Hindlimb muscle (tissue), 1 donor: ENCODE measurements around the gene FXYD4. TPM values are rescaled to one million over a fixed set of nuclear protein-coding genes. Genes with fewer than 3 reads are reported as not detected.
"Not testable (repeated sequence)": the region's sequence is repeated elsewhere in the genome, so short reads cannot be mapped to it uniquely, and the experiment has no call there.

Experiments used
- DNase-seq: peaks from one replicate; pipeline ENCODE4 v3.0.0-alpha.2; 2013
- polyA plus RNA-seq: library from polyadenylated mRNA; unstranded; fragments of 120-200 nt; gene quantifications from one replicate; pipeline ENCODE4 v1.2.1, GENCODE V29; 2013; ENCODE audit not compliant: insufficient read length

Gene FXYD4
- polyA plus RNA-seq, 1 donor = 1.1 TPM

GRCh38 chr10:43376828-43377423 lies 5.5 kb downstream of the FXYD4 start:
- no peak for DNase-seq

GRCh38 chr10:43377424-43377883 lies 6.0 kb downstream of the FXYD4 start:
- no peak for DNase-seq

- no peak for DNase-seq
Measured at GRCh38 chr10:43380610-43381222, 9.3 kb downstream of the FXYD4 start.

DNA sequence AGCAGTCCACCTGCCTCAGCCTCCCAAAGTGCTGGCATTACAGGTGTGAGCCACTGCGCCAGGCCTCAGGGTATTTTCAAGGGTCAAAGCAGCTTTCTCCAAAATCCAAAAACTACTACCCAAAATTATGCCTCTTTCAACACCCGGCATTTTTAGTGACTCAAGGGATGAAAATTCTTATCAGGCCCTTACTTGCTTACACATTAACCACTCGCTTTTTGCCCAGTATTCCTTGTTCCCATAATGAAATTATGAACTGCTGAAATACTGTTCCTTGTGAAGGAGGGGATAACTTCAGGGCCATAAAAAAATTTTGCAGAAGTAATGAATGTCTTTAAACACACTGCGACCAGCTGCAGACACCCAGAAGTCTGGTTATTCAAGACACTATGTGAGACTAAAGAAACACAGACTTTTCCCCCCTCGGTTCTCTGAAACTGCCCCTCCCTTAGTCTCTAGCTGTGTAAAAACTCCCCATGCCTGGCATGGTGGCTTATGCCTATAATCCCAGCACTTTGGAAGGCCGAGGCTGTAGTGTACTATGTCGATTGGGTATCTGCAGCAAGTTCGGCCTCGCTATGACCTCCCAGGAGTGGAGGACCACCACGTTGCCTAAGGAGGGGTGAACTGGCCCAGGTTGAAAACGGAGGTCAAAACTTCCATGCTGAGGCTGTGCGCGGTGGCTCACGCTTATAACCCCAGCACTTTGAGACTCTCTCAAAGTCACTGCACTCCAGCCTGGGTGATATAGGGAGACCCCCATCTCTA lies 12.0 kb downstream of the FXYD4 start:
- no peak for DNase-seq

DNA sequence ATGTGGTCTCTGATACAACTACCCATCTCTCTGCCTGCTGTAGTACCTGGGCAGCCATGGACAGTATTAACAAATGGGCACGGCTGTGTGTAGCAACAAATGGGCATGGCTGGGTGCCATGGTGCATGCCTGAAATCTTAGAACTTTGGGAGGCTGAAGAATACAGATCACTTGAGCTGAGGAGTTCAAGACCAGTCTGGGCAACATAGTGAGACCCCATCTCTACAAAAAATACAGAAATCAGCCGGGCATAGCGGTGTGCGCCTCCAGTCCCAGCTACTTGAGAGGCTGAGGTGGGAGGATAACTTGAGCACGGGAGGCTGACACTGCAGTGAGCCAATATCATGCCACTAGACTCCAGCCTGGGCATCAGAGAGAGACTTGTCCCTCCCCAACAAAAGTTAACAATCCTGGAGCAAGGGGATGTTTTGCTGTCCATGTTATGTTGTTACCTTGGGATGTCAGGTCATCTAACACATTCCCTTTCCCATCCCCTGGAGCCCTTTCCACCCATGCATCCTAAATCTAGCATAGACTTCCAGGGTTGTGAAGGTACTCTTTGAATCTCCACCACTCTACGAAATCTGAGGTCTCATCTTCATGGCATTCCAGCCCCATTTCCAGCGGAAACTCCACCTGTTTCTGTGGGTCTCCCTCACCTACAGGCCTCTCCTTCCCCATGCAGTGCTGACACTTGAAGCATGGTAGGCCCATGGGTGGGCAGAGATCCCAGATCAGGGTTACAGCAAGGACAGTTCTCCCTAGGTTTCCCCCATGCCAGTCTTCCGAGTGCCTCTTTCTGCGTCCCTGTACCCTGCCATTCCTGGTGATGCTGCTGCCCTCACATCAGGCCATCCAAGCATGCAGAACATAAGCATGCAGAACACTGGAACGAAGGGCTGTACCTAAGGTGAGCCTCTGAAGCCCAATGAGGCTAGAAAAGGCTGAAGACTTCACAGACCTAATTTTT lies 13.1 kb downstream of the FXYD4 start:
- no peak for DNase-seq

GRCh38 chr10:43385412-43386004 lies 14.1 kb downstream of the FXYD4 start:
- no peak for DNase-seq

- DNase-seq = no peak
Measured at GRCh38 chr10:43386549-43386948, 15.1 kb downstream of the FXYD4 start.

- no peak for DNase-seq
Measured at GRCh38 chr10:43386981-43387677, 15.7 kb downstream of the FXYD4 start.

- no peak for DNase-seq
Measured at GRCh38 chr10:43387678-43388032, 16.2 kb downstream of the FXYD4 start.

DNA sequence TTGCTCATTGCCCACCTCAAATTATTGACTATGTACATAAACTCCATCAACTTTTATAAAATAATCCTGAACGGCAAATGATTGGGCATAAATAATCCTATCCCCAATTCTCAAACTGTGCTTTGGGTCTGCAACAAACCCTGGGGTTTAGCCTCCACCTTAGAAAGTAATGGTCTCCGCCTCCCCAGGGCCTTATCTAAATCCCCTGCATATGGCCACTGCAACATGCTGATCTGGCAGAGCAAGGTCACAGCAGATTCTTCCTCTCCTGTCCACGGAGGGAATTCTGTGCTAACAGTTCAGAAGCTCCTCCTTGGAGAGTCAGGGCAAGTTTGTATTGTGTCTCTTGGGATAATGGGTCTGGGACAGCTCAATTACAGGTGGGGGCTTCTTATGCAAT lies 18.4 kb downstream of the FXYD4 start:
- no peak for DNase-seq

GRCh38 chr10:43390333-43390732 lies 18.9 kb downstream of the FXYD4 start:
- no peak for DNase-seq

- DNase-seq = no peak
Measured at GRCh38 chr10:43390759-43391158, 19.3 kb downstream of the FXYD4 start.

GRCh38 chr10:43391496-43391895 lies 20.1 kb downstream of the FXYD4 start:
- no peak for DNase-seq

DNA sequence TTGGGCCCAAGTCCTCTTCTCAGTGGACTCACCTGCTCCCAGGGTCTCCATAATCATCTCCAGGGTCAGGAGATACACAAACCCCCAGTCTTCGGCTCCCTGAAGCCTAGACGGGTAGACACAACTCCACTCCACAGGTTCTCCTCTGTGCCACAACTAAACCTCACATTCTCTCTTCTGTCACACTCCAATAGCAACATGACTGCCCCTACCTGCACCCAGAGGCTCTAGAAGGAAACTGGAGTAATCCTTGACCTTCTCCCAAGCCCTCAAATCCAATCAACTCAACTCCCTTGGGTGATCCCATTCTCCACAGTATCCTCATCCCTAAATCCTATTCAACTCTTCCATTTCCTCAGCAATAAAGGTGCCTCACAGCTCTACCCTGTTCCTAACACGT lies 21.3 kb downstream of the FXYD4 start:
- no peak for DNase-seq

DNA sequence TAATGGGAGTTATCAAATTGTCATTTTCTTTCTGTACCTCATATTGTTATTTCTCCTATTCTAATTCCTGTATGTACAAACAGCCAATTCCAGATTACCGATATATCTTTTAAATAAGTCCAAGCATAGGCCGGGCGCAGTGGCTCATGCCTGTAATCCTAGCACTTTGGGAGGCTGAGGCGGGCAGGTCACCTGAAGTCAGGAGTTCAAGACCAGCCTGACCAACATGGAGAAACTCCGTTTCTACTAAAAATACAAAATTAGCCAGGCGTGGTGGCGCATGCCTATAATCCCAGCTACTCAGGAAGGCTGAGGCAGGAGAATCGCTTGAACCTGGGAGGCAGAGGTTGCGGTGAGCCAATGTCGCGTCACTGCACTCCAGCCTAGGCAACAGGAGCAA lies 21.8 kb downstream of the FXYD4 start:
- DNase-seq = not testable (repeated sequence)

GRCh38 chr10:43393606-43394360 lies 22.3 kb downstream of the FXYD4 start:
- DNase-seq = no peak

- DNase-seq = no peak
Measured at GRCh38 chr10:43394868-43395267, 23.4 kb downstream of the FXYD4 start.

GRCh38 chr10:43395571-43396060 lies 24.2 kb downstream of the FXYD4 start:
- DNase-seq = no peak

DNA sequence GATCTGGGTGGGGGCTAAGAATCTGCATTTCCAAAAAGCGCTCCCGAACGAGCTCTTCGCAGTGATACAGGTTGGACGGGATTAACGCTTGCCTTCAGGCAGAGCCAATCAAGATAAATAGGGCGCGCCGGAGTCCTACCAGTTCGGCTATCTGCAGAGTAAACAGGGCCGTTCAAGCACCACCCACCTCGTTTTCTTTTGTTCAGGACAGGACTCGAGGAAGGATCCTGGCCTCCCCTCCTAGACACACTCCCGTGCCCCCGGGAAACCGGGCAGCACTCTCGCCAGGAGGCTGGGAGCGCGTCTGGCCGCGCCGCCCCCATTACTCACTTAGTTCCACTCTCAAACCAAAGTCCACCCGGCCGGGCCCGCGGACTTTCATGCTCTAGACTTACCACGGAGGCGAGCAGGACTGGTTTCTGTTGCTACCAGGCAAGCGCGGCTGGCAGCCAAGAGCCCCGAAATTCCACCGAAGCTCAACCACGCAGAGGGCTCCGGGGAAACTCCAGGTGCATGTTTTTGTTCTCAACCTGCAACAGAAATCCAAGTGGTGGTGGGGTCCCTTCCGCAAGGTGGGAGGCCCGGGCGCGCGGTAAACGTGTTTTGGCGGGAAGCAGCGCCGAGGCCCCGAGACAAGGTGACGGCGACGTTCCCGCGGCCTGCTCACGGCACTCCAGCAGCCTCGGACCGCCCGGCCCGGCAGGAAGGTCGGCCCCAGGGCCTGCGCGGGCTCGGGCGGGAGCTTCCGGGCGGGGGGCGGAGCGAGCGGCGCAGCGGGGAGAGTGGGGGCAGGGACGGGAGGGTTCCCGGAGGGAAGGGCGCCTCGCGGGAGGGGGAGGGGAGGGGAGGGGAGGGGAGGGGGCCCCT lies 24.9 kb downstream of the FXYD4 start:
- peak; percentile 80 for DNase-seq
